Keratinocyte (primary cell): Measurements from ENCODE around the gene CALML5. TPM values are rescaled to one million over a fixed set of nuclear protein-coding genes. Genes with fewer than 3 reads are reported as not detected.

Source experiments
- DNase-seq: peaks from one replicate; pipeline ENCODE4 v3.0.0-alpha.2; 2011; ENCODE audit warnings: low read depth, missing footprints, low spot score
- FAIRE-seq: peaks from 2 replicates; lab custom pipeline; 2011; peaks lifted over from hg19 to GRCh38; lab: Jason Lieb, UNC
- H2AFZ ChIP-seq: 2 replicates; pipeline ENCODE4 v1.6.0; 2012; ENCODE audit warnings: low read length, control low read depth, inconsistent platforms; ENCODE audit not compliant: control insufficient read depth
- H3K27ac ChIP-seq: 2 replicates; pipeline ENCODE4 v1.5.1; 2011; ENCODE audit warnings: low read length; ENCODE audit not compliant: control insufficient read depth, insufficient read depth
- H3K27me3 ChIP-seq: 3 replicates; pipeline ENCODE4 v1.6.0; 2011; ENCODE audit warnings: low read length; ENCODE audit not compliant: control insufficient read depth, insufficient read depth; ENCODE audit errors: extremely low read depth
- H3K36me3 ChIP-seq, 2 experiments: 2 replicates in 1 of 2; 3 replicates in 1 of 2; pipeline ENCODE4 v1.5.1; 2011; ENCODE audit warnings: low read length in 2 of 2, mild to moderate bottlenecking in 1 of 2; ENCODE audit not compliant: control insufficient read depth in 2 of 2, insufficient read depth in 2 of 2; ENCODE audit errors: extremely low read depth in 1 of 2
- H3K4me1 ChIP-seq: 3 replicates; pipeline ENCODE4 v1.5.1; 2011; ENCODE audit warnings: low read length; ENCODE audit not compliant: control insufficient read depth, insufficient read depth; ENCODE audit errors: extremely low read depth
- H3K4me2 ChIP-seq: 3 replicates; pipeline ENCODE4 v1.6.0; 2011; ENCODE audit warnings: low read depth, low read length; ENCODE audit not compliant: control insufficient read depth, insufficient read depth; ENCODE audit errors: extremely low read depth
- H3K4me3 ChIP-seq, 3 experiments: fragments of 200-600 bp in 1 of 3; sonication (generic) in 1 of 3; 2 replicates in 2 of 3; 3 replicates in 1 of 3; pipeline ENCODE4 v1.5.1; 2011 to 2016; ENCODE audit warnings: low read length in 3 of 3, mild to moderate bottlenecking in 3 of 3, control low read depth in 2 of 3, inconsistent platforms in 1 of 3, low read depth in 1 of 3, mixed read lengths in 1 of 3, mixed run types in 1 of 3, moderate library complexity in 1 of 3; ENCODE audit not compliant: control insufficient read depth in 2 of 3, insufficient read depth in 2 of 3; ENCODE audit errors: extremely low read depth in 1 of 3
- H3K79me2 ChIP-seq: 2 replicates; pipeline ENCODE4 v1.6.0; 2012; ENCODE audit warnings: low read length; ENCODE audit not compliant: control insufficient read depth, insufficient read depth
- H3K9ac ChIP-seq: 3 replicates; pipeline ENCODE4 v1.6.0; 2011; ENCODE audit warnings: low read length; ENCODE audit not compliant: control insufficient read depth, insufficient read depth; ENCODE audit errors: extremely low read depth
- H3K9me1 ChIP-seq: 3 replicates; pipeline ENCODE4 v1.6.0; 2011; ENCODE audit warnings: low read length; ENCODE audit not compliant: control insufficient read depth, insufficient read depth; ENCODE audit errors: extremely low read depth
- H3K9me3 ChIP-seq: 2 replicates; pipeline ENCODE4 v1.5.1; 2012; ENCODE audit warnings: low read depth, low read length; ENCODE audit not compliant: control insufficient read depth
- H4K20me1 ChIP-seq: 3 replicates; pipeline ENCODE4 v1.6.0; 2011; ENCODE audit warnings: low read length; ENCODE audit not compliant: control insufficient read depth, insufficient read depth; ENCODE audit errors: extremely low read depth
- EZH2 ChIP-seq: IDR thresholded peaks from one replicate; pipeline ENCODE4 v1.6.1; 2012; ENCODE audit warnings: inconsistent platforms, mild to moderate bottlenecking, low read length, moderate library complexity
- dilution Hi-C: fragments of 300-500 bp; cut with MboI; formaldehyde crosslinking; loops from one replicate; pipeline ENCODE4 v1.7.0; 2020; ENCODE audit warnings: low sequenced_read_pairs; ENCODE audit not compliant: extremely low pct_ligation_motif_present
- polyA plus RNA-seq, 5 experiments: library from polyadenylated mRNA; depleted of rRNA in 3 of 5; stranded (reverse) in 3 of 5; stranded (forward) in 1 of 5; unstranded in 1 of 5; fragments of >200 nt; gene quantifications; 1 replicate in 1 of 5; 2 replicates in 3 of 5; 3 replicates in 1 of 5; pipeline versions ENCODE4 v1.2.1 to v1.2.3, GENCODE V29; 2011 to 2012; ENCODE audit warnings: missing spikeins in 2 of 5, low read depth in 1 of 5, low replicate concordance in 1 of 5
- TF ChIP-seq, protein P1 (sequence below), 3 experiments: IDR thresholded peaks in 1 of 3; conservative IDR thresholded peaks in 1 of 3; optimal IDR thresholded peaks in 1 of 3; 2 replicates in 2 of 3; 3 replicates in 1 of 3; pipeline versions ENCODE3 to v1.5.1; 2011; ENCODE audit warnings: low read length in 3 of 3, mild to moderate bottlenecking in 3 of 3, moderate library complexity in 2 of 3, control low read depth in 1 of 3, inconsistent platforms in 1 of 3; ENCODE audit not compliant: insufficient read depth in 2 of 3; ENCODE audit errors: extremely low read depth in 1 of 3

The CALML5 gene
- polyA plus RNA-seq, 1 donor (not counting 4 experiments of a cell fraction or from before 2014, with no cell fraction given): 5.7 TPM

DNA sequence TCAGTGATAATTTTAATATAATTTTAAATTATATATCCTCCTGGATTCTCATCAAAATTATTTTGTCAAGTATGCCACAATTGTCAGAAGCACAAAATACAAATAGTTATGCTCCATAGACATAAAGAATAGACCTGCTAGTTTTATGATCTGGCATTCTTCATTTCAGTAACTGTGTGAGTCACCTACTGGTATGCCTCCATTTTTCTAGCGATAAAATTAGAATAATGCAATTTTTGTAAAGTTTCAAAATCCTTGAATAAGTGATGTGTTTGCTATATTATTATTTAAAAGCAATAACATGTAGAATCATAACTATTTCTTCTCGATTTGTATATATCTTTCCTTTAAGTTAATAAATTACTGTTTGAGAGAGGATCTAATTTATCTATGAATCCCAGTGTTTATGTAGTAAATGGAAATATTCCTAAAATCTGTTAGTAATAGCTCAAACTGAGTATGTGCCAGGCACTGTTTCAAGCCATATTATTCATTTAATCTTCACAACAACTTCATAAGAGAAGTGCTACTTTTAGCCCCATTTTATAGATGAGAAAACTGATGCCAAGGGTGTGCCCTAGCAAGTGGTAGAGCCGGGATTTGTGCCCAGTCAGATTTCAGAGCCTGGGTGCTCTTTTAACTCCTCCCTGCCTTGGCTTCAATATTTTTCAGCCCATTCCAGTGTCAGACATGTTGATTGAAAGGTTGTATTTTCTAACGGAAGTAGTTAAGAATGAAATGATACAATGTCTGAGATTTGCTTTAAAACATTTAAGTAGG lies 48.6 kb downstream of the CALML5 start:
- H3K9me1 ChIP-seq: no peaks in the 10 kb centered on the region
- dilution Hi-C loops: no loop called here
- H3K27me3 ChIP-seq: no peaks in the 10 kb centered on the region
- no peak overlapping the region for H2AFZ ChIP-seq
- DNase-seq (no peak), FAIRE-seq (no peak)
- peaks cover 24 to 26% of the 10 kb centered on the region in 2 experiments for H3K36me3 ChIP-seq
- H3K9me3 ChIP-seq: no peaks in the 10 kb centered on the region
- peak overlapping the region in 2 of 3 experiments; percentile 9 to 80 for H3K4me3 ChIP-seq
- peaks cover 3% of the 10 kb centered on the region for H4K20me1 ChIP-seq
- TF ChIP-seq EZH2: no peak
- TF ChIP-seq, protein P1, sequence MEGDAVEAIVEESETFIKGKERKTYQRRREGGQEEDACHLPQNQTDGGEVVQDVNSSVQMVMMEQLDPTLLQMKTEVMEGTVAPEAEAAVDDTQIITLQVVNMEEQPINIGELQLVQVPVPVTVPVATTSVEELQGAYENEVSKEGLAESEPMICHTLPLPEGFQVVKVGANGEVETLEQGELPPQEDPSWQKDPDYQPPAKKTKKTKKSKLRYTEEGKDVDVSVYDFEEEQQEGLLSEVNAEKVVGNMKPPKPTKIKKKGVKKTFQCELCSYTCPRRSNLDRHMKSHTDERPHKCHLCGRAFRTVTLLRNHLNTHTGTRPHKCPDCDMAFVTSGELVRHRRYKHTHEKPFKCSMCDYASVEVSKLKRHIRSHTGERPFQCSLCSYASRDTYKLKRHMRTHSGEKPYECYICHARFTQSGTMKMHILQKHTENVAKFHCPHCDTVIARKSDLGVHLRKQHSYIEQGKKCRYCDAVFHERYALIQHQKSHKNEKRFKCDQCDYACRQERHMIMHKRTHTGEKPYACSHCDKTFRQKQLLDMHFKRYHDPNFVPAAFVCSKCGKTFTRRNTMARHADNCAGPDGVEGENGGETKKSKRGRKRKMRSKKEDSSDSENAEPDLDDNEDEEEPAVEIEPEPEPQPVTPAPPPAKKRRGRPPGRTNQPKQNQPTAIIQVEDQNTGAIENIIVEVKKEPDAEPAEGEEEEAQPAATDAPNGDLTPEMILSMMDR (optimal IDR thresholded peaks at IDR 0.05 in 1 of 3, IDR thresholded peaks at IDR 0.05 in 1 of 3, conservative IDR thresholded peaks at IDR 0.05 in 1 of 3; ENCODE audit: extremely low read depth in 1 of 3, insufficient read depth in 2 of 3, low read length in 3 of 3): no peak
- peaks cover 12% of the 10 kb centered on the region for H3K4me1 ChIP-seq
- H3K4me2 ChIP-seq: peak overlapping the region; percentile 96
- H3K79me2 ChIP-seq: peaks cover 80% of the 10 kb centered on the region
- H3K27ac ChIP-seq: peak overlapping the region; percentile 32
- peak overlapping the region; percentile 90 for H3K9ac ChIP-seq

DNA sequence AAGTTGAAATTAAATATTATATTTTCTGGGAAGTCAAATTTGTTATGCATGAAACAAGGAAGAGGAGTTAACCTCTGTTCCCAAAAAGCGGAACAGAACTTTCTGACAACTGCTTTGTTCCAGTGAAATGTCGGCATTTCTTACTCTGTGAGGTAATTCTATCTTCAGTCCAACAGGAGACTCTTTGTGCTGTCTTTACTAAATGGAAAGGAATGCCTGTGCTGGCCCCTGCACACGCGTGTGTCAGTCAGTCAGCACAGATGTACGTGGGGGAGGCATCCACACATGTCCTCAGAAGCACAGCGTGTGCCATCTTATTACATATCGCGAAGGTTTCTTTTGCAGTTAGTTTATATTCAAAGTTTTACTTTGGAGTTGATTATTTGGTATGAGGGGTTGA lies 49.5 kb downstream of the CALML5 start:
- no peaks in the 10 kb centered on the region for H3K27me3 ChIP-seq
- H3K9ac ChIP-seq: peak overlapping the region; percentile 90
- no peaks in the 10 kb centered on the region for H3K9me1 ChIP-seq
- DNase-seq: no peak
- peaks cover 12% of the 10 kb centered on the region for H3K4me1 ChIP-seq
- peak; percentile 86 for FAIRE-seq
- peaks cover 3% of the 10 kb centered on the region for H4K20me1 ChIP-seq
- H3K27ac ChIP-seq: peak overlapping the region; percentile 94
- peak overlapping the region; percentile 70 to 84 (median 80) for H3K4me3 ChIP-seq
- dilution Hi-C loops: no loop called here
- peaks cover 20 to 25% of the 10 kb centered on the region in 2 experiments for H3K36me3 ChIP-seq
- H2AFZ ChIP-seq: no peak overlapping the region
- peaks cover 84% of the 10 kb centered on the region for H3K79me2 ChIP-seq
- no peaks in the 10 kb centered on the region for H3K9me3 ChIP-seq
- TF ChIP-seq, protein P1 (optimal IDR thresholded peaks at IDR 0.05 in 1 of 3, IDR thresholded peaks at IDR 0.05 in 1 of 3, conservative IDR thresholded peaks at IDR 0.05 in 1 of 3; ENCODE audit: extremely low read depth in 1 of 3, insufficient read depth in 2 of 3, low read length in 3 of 3): peak in 2 of 3 experiments; percentile 5 to 15
- TF ChIP-seq EZH2: no peak
- H3K4me2 ChIP-seq: peak overlapping the region; percentile 96
